PFSK-1 (cell line): Measurements from ENCODE around the gene AKAP10.

Source experiments
- FOXP2 ChIP-seq: optimal IDR thresholded peaks from 2 replicates; pipeline ENCODE3; 2011; ENCODE audit warnings: borderline replicate concordance, control low read depth, inconsistent platforms; ENCODE audit not compliant: insufficient read depth; ENCODE audit errors: extremely low read length, extremely low read depth
- POLR2AphosphoS5 ChIP-seq: IDR thresholded peaks from 2 replicates; pipeline ENCODE4 v1.6.1; 2012; ENCODE audit warnings: low read depth, mild to moderate bottlenecking, control low read depth, low read length, moderate library complexity
- SIN3A ChIP-seq: IDR thresholded peaks from 2 replicates; pipeline ENCODE4 v1.6.1; 2012; ENCODE audit warnings: mild to moderate bottlenecking, low read length, moderate library complexity, borderline replicate concordance; ENCODE audit not compliant: insufficient read depth
- TAF1 ChIP-seq: IDR thresholded peaks from 2 replicates; pipeline ENCODE4 v1.6.1; 2012; ENCODE audit warnings: low read length, control low read depth, borderline replicate concordance; ENCODE audit not compliant: insufficient read depth
- TF ChIP-seq, protein P1 (sequence below), 2 experiments: IDR thresholded peaks; 2 replicates each; pipeline versions ENCODE4 v1.6.1 to v1.8.0; 2011 to 2012; ENCODE audit warnings: low read depth in 2 of 2, low read length in 2 of 2, control low read depth in 1 of 2, inconsistent platforms in 1 of 2, mild to moderate bottlenecking in 1 of 2, moderate library complexity in 1 of 2; ENCODE audit not compliant: insufficient read depth in 1 of 2

Gene AKAP10

DNA sequence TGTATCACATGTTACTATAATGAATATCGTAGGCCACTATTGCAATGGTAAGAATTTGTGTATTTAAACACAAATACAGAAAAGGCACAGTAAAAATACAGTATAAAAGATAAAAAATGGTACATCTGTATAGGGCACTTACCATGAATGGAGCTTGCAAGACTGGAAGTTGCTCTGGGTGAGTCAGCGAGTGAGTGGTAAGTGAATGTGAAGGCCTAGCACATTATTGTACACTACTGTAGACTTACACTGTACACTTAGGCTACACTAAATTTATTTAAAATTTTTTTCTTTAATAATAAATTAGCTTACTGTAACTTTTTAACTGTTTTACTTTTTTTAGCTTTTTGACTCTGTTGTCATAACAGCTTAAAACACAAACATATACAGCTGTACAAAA is 42.5 kb downstream of the AKAP10 start:
- TF ChIP-seq SIN3A (no peak), FOXP2 (no peak)

DNA sequence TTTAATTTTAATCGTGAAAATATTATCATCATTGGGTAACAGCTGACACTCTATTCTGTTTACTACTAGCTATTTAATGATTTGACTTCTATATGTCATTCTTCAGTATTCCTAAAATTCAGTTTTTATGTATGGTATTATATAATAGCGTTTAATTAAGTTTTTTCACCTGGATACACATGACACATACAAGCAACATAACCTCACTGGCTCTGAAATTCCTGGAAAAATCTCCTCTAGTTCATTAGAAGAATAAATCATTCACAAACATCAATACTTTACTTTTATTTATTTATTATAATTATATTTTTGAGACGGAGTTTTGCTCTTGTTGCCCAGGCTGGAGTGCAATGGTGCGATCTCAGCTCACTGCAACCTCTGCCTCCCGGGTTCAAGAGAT is 44.0 kb downstream of the AKAP10 start:
- TF ChIP-seq TAF1 (no peak), SIN3A (no peak), FOXP2 (no peak), POLR2AphosphoS5 (no peak)
- TF ChIP-seq, protein P1, sequence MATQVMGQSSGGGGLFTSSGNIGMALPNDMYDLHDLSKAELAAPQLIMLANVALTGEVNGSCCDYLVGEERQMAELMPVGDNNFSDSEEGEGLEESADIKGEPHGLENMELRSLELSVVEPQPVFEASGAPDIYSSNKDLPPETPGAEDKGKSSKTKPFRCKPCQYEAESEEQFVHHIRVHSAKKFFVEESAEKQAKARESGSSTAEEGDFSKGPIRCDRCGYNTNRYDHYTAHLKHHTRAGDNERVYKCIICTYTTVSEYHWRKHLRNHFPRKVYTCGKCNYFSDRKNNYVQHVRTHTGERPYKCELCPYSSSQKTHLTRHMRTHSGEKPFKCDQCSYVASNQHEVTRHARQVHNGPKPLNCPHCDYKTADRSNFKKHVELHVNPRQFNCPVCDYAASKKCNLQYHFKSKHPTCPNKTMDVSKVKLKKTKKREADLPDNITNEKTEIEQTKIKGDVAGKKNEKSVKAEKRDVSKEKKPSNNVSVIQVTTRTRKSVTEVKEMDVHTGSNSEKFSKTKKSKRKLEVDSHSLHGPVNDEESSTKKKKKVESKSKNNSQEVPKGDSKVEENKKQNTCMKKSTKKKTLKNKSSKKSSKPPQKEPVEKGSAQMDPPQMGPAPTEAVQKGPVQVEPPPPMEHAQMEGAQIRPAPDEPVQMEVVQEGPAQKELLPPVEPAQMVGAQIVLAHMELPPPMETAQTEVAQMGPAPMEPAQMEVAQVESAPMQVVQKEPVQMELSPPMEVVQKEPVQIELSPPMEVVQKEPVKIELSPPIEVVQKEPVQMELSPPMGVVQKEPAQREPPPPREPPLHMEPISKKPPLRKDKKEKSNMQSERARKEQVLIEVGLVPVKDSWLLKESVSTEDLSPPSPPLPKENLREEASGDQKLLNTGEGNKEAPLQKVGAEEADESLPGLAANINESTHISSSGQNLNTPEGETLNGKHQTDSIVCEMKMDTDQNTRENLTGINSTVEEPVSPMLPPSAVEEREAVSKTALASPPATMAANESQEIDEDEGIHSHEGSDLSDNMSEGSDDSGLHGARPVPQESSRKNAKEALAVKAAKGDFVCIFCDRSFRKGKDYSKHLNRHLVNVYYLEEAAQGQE (IDR thresholded peaks at IDR 0.05; ENCODE audit: insufficient read depth in 1 of 2, low read depth in 2 of 2, low read length in 2 of 2) = no peak

- TF ChIP-seq, protein P1 (IDR thresholded peaks at IDR 0.05; ENCODE audit: insufficient read depth in 1 of 2, low read depth in 2 of 2, low read length in 2 of 2) = no peak
- TF ChIP-seq POLR2AphosphoS5 (no peak), TAF1 (no peak), FOXP2 (no peak), SIN3A (no peak)
These were observed 44.4 kb downstream of the AKAP10 start for GRCh38 chr17:19933221-19933620.

DNA sequence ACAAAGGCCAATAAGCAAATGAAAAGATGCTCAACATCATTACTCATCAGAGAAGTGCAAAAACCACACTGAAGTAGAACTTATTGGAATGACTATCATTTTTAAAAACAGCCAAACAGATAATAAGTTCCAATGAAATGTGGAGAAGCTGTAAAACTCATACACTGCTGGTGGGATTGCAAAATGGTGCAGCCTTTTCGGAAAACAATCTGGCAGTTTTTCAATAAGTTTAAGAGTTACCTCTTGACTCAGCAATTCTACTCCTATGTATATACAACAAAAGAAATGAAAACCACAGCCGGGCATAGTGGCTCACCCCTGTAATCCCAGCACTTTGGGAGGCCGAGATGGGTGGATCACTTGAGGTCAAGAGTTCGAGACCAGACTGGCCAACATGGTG is 49.3 kb downstream of the AKAP10 start:
- TF ChIP-seq FOXP2 = no peak
- no peak for TF ChIP-seq SIN3A
- no peak for TF ChIP-seq TAF1
- TF ChIP-seq POLR2AphosphoS5 = no peak
- TF ChIP-seq, protein P1 (IDR thresholded peaks at IDR 0.05; ENCODE audit: insufficient read depth in 1 of 2, low read depth in 2 of 2, low read length in 2 of 2) = no peak

DNA sequence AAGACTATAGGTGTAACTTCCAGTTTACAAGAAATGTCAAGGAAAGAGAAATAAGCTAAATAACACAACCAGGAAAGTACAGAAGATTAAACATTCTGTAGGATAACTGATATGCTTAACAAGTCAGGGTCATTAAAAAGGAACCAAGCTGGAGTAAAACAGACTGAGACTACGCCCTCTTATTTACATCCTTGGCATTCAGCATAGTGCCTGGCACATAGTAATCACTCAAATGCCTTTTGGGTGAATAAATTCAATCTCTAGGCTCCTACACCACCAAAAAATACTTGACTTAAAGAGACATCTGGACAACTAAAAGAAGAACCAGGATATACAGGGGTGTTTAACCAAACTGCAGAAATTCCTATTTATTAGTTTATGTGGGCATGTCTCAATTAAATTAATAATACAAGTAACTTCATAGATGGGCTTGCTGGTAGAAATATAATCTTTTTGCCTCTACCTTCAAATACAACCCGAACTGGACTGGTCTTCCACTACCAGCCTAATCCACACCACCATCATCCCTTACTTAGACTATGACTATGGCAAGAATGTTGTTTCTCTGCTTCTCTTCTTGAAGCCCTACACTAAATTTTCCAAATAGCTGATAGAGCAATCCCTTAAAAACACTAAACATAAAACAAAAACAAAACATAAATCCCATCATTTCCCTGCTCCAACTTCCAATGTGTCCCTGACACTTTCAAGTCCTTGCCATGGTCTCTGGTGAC is 62.2 kb downstream of the AKAP10 start:
- TF ChIP-seq POLR2AphosphoS5 (no peak), SIN3A (no peak), FOXP2 (no peak), TAF1 (no peak)
- TF ChIP-seq, protein P1 (IDR thresholded peaks at IDR 0.05; ENCODE audit: insufficient read depth in 1 of 2, low read depth in 2 of 2, low read length in 2 of 2) = no peak
